ENCODE data around the gene ACVR1C. TPM values are rescaled to one million over a fixed set of nuclear protein-coding genes. Genes with fewer than 3 reads are reported as not detected.

ACVR1C gene
- total and polyA plus RNA-seq, 2 of the 4 experiments (the other 2 are of a cell fraction), result 0.07 to 0.18 TPM

DNA sequence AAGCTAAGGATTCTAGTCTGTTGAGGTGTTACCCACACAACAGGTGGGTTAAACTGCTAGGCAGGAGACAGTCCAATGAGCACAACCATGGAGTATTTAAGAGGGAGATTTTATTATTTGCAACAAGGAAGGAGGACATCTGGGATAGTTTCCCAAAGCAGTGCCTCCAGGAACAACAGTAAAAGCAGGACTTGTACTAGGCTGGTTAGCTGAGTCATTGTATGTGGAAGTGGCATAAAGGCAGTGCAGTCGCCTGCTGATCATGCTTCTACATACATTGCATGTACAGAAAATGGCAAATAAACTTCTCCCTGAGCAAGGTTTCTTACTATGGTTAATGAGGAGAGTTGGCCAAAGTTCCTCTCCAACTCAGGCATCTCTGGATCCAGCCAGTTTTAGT is 138.7 kb downstream of the ACVR1C start:
- H3K14ac ChIP-seq (replicated peaks; ENCODE audit: low read depth, low read length), result no peak overlapping the region
- H3K9ac ChIP-seq (ENCODE audit: low read depth, low read length), result no peak overlapping the region
- peaks cover 2% of the 10 kb centered on the region for H3K27me3 ChIP-seq (ENCODE audit: control insufficient read depth, insufficient read depth, low read length)
- H4K5ac ChIP-seq (ENCODE audit: low read depth, low read length), result no peak overlapping the region
- no peak overlapping the region for H2AK9ac ChIP-seq (replicated peaks; ENCODE audit: low read depth, low read length, poor library complexity)
- dilution Hi-C loops (cut with HindIII; ENCODE audit: low sequenced_read_pairs, unreplicated experiment) (no loop called here), in situ Hi-C loops (cut with MboI; ENCODE audit: low sequenced_read_pairs) (loop anchor here (10.0 to 25.0 kb wide), 2 partner anchors 272 to 515 kb away; no protein-coding TSS in a partner anchor), intact Hi-C loops (cut with micrococcal nuclease) (loop anchor here (10.0 kb wide), 2 partner anchors 405 to 1265 kb away; no protein-coding TSS in a partner anchor)
- H3K79me1 ChIP-seq (ENCODE audit: low read depth in 1 of 2, low read length in 2 of 2), result no peaks in the 10 kb centered on the region
- H3K27ac ChIP-seq (ENCODE audit: insufficient read depth, low read length), result no peak overlapping the region
- no peak for ATAC-seq (ENCODE audit: low read depth)
- no peak overlapping the region for H2BK120ac ChIP-seq (ENCODE audit: low read depth, low read length)
- H3K36me3 ChIP-seq (ENCODE audit: control insufficient read depth, insufficient read depth, low read length), result no peaks in the 10 kb centered on the region
- no peak overlapping the region for H2AFZ ChIP-seq (replicated peaks; ENCODE audit: low read length, poor library complexity)
- H2BK20ac ChIP-seq (ENCODE audit: low read depth, low read length), result no peak overlapping the region
- no peak overlapping the region for H3K4me2 ChIP-seq (ENCODE audit: low read depth, low read length)
- POLR2A ChIA-PET (ENCODE audit: unreplicated experiment), result no interaction called here
- no peaks in the 10 kb centered on the region for H3K9me3 ChIP-seq (ENCODE audit: control insufficient read depth, insufficient read depth, low read length)
- WGBS, 2 experiments (ENCODE audit: extremely low coverage in 2 of 2, insufficient read length in 1 of 2), result no CpG with 5 or more reads among the region's 1 CpG
- no peak overlapping the region for H3K18ac ChIP-seq (ENCODE audit: low read depth, low read length)
- no peak overlapping the region for H2BK15ac ChIP-seq (ENCODE audit: low read depth, low read length)
- H3K9me1 ChIP-seq (ENCODE audit: insufficient read depth, low read length), result no peaks in the 10 kb centered on the region
- H3K56ac ChIP-seq (ENCODE audit: extremely low read depth, insufficient read depth, low read length), result no peak overlapping the region
- no peak overlapping the region for H3K4ac ChIP-seq (ENCODE audit: low read depth, low read length)
- H4K8ac ChIP-seq (ENCODE audit: low read depth in 2 of 2, low read length in 2 of 2), result no peak overlapping the region
- H4K20me1 ChIP-seq (ENCODE audit: insufficient read depth, low read length), result no peaks in the 10 kb centered on the region
- DNase-seq, result no peak
- no peaks in the 10 kb centered on the region for H3K4me1 ChIP-seq (ENCODE audit: control insufficient read depth, insufficient read depth, low read length)
- H4K91ac ChIP-seq (ENCODE audit: insufficient read depth, low read depth, low read length), result no peak overlapping the region
- no peak overlapping the region for H2AK5ac ChIP-seq (ENCODE audit: low read depth, low read length)
- H3K4me3 ChIP-seq (ENCODE audit: insufficient read depth, low read depth, low read length), result no peak overlapping the region
- no peak for TF ChIP-seq NFE2L2 (IDR thresholded peaks at IDR 0.05; ENCODE audit: low read depth, low read length)
- no peak for TF ChIP-seq RAD21 (IDR thresholded peaks at IDR 0.05; ENCODE audit: low read length)
- no peak for TF ChIP-seq SMC3 (IDR thresholded peaks at IDR 0.05; ENCODE audit: low read depth, low read length)
- TF ChIP-seq RCOR1 (IDR thresholded peaks at IDR 0.05; ENCODE audit: insufficient replicate concordance, low read length), result no peak
- no peak for TF ChIP-seq FOS (IDR thresholded peaks at IDR 0.05; ENCODE audit: low read depth, low read length)
- no peak for TF ChIP-seq CHD1 (IDR thresholded peaks at IDR 0.05; ENCODE audit: low read depth, low read length)
- TF ChIP-seq BHLHE40 (IDR thresholded peaks at IDR 0.05; ENCODE audit: low read depth, low read length), result no peak
- TF ChIP-seq, protein P1, sequence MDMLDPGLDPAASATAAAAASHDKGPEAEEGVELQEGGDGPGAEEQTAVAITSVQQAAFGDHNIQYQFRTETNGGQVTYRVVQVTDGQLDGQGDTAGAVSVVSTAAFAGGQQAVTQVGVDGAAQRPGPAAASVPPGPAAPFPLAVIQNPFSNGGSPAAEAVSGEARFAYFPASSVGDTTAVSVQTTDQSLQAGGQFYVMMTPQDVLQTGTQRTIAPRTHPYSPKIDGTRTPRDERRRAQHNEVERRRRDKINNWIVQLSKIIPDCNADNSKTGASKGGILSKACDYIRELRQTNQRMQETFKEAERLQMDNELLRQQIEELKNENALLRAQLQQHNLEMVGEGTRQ (IDR thresholded peaks at IDR 0.05; ENCODE audit: low read depth, low read length), result no peak
- TF ChIP-seq, protein P2, sequence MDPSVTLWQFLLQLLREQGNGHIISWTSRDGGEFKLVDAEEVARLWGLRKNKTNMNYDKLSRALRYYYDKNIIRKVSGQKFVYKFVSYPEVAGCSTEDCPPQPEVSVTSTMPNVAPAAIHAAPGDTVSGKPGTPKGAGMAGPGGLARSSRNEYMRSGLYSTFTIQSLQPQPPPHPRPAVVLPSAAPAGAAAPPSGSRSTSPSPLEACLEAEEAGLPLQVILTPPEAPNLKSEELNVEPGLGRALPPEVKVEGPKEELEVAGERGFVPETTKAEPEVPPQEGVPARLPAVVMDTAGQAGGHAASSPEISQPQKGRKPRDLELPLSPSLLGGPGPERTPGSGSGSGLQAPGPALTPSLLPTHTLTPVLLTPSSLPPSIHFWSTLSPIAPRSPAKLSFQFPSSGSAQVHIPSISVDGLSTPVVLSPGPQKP (IDR thresholded peaks at IDR 0.05; ENCODE audit: borderline replicate concordance, low read depth, low read length), result no peak
- no peak for TF ChIP-seq MAFK (IDR thresholded peaks at IDR 0.05; ENCODE audit: low read depth, low read length)
- no peak for TF ChIP-seq RFX5 (IDR thresholded peaks at IDR 0.05; ENCODE audit: low read depth, low read length)
- TF ChIP-seq, protein P3, sequence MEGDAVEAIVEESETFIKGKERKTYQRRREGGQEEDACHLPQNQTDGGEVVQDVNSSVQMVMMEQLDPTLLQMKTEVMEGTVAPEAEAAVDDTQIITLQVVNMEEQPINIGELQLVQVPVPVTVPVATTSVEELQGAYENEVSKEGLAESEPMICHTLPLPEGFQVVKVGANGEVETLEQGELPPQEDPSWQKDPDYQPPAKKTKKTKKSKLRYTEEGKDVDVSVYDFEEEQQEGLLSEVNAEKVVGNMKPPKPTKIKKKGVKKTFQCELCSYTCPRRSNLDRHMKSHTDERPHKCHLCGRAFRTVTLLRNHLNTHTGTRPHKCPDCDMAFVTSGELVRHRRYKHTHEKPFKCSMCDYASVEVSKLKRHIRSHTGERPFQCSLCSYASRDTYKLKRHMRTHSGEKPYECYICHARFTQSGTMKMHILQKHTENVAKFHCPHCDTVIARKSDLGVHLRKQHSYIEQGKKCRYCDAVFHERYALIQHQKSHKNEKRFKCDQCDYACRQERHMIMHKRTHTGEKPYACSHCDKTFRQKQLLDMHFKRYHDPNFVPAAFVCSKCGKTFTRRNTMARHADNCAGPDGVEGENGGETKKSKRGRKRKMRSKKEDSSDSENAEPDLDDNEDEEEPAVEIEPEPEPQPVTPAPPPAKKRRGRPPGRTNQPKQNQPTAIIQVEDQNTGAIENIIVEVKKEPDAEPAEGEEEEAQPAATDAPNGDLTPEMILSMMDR (conservative IDR thresholded peaks at IDR 0.05; ENCODE audit: low read depth, low read length), result no peak
- TF ChIP-seq POLR2A (IDR thresholded peaks at IDR 0.05; ENCODE audit: low read depth, low read length), result no peak
- no peak overlapping the region for H2BK5ac ChIP-seq (ENCODE audit: low read depth, low read length, poor library complexity, severe bottlenecking)
- CTCF ChIA-PET, result no interaction called here
- BruUV-seq (replicated peaks), result no TSS peak
- no peak overlapping the region for H3K23ac ChIP-seq (ENCODE audit: low read depth, low read length)

Measured in IMR-90 (cell line).